Measurements from ENCODE around the gene FMC1.

FMC1 gene

DNA sequence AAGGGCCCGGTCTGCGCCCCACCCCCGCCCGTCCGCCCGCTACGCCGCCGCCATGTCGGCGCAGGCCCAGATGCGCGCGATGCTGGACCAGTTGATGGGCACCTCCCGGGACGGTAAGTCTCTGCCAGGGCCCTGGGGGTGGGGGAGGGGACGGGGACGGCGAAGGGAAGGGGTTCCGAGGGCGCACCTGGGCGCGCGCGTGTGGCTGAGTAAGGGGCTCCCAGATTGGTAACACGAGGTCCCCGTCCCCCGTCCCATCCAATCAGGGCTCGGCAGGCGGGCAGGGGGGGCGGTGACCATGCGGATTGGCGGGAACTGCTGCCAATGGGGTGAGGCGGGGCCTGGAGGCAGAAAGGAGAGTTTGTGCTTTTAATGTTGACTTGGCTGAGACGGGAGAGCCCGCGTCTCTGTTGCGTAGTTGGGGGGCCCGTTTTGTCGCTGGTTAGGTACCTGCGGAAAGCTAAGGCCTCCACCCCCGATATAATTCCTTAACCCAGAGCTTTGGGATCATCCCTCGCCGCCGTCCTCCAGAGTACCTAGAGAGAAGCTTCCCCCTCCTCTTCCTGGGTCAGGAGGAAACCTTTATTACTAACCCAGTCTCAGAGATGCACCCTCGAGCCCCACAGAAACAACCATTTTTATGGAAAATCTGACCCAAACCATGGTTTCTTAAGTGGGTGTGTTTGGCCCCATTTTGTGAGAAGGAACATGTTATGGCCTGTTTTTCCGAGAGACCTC, 19.2 kb downstream of the FMC1 start (continued):
- no peak for TF ChIP-seq ZNF48 (tag by site-specific recombination; IDR thresholded peaks at IDR 0.05)
- no peak for TF ChIP-seq ZIC2 (tag by site-specific recombination; IDR thresholded peaks at IDR 0.05)
- TF ChIP-seq TCF7L2 (IDR thresholded peaks at IDR 0.05; ENCODE audit: borderline replicate concordance, low read depth, low read length), result no peak
- no peak; the same call in 1 of the 2 replicates for TF ChIP-seq ZFHX2 (tag by site-specific recombination; conservative IDR thresholded peaks at IDR 0.05)
- TF ChIP-seq ZEB2 (tag by site-specific recombination; IDR thresholded peaks at IDR 0.05), result peak; percentile 86
- no peak for TF ChIP-seq ZNF184 (tag by site-specific recombination; IDR thresholded peaks at IDR 0.05)
- TF ChIP-seq, protein P1, sequence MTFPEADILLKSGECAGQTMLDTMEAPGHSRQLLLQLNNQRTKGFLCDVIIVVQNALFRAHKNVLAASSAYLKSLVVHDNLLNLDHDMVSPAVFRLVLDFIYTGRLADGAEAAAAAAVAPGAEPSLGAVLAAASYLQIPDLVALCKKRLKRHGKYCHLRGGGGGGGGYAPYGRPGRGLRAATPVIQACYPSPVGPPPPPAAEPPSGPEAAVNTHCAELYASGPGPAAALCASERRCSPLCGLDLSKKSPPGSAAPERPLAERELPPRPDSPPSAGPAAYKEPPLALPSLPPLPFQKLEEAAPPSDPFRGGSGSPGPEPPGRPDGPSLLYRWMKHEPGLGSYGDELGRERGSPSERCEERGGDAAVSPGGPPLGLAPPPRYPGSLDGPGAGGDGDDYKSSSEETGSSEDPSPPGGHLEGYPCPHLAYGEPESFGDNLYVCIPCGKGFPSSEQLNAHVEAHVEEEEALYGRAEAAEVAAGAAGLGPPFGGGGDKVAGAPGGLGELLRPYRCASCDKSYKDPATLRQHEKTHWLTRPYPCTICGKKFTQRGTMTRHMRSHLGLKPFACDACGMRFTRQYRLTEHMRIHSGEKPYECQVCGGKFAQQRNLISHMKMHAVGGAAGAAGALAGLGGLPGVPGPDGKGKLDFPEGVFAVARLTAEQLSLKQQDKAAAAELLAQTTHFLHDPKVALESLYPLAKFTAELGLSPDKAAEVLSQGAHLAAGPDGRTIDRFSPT (tag by site-specific recombination; IDR thresholded peaks at IDR 0.05), result peak; percentile 93
- TF ChIP-seq ZNF561 (tag by site-specific recombination; IDR thresholded peaks at IDR 0.05; ENCODE audit: borderline replicate concordance), result peak; percentile 27; the same call in 1 of the 2 replicates
- no peak for TF ChIP-seq EGR2 (tag by site-specific recombination; IDR thresholded peaks at IDR 0.05; ENCODE audit: low read depth)
- no peak for TF ChIP-seq ZNF350 (tag by site-specific recombination; IDR thresholded peaks at IDR 0.05)
- TF ChIP-seq ZNF529 (tag by site-specific recombination; IDR thresholded peaks at IDR 0.05; ENCODE audit: insufficient replicate concordance), result no peak
- peak; percentile 8; the same call in 1 of the 2 replicates for TF ChIP-seq ZNF664 (tag by site-specific recombination; IDR thresholded peaks at IDR 0.05)
- TF ChIP-seq ZSCAN16 (tag by site-specific recombination; IDR thresholded peaks at IDR 0.05), result no peak
- no peak for TF ChIP-seq ZNF248 (tag by site-specific recombination; IDR thresholded peaks at IDR 0.05)
- no peak for TF ChIP-seq ZNF623 (tag by site-specific recombination; IDR thresholded peaks at IDR 0.05)
- TF ChIP-seq TRIM28 (IDR thresholded peaks at IDR 0.05; ENCODE audit: borderline replicate concordance, low read length), result no peak
- no peak for TF ChIP-seq ZNF585B (tag by site-specific recombination; IDR thresholded peaks at IDR 0.05)
- TF ChIP-seq, protein P2, sequence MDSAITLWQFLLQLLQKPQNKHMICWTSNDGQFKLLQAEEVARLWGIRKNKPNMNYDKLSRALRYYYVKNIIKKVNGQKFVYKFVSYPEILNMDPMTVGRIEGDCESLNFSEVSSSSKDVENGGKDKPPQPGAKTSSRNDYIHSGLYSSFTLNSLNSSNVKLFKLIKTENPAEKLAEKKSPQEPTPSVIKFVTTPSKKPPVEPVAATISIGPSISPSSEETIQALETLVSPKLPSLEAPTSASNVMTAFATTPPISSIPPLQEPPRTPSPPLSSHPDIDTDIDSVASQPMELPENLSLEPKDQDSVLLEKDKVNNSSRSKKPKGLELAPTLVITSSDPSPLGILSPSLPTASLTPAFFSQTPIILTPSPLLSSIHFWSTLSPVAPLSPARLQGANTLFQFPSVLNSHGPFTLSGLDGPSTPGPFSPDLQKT (IDR thresholded peaks at IDR 0.05; ENCODE audit: borderline replicate concordance, low read depth, low read length), result no peak
- no peak for TF ChIP-seq ZNF626 (tag by site-specific recombination; IDR thresholded peaks at IDR 0.05)
- peak; percentile 55; the same call in 1 of the 2 replicates for TF ChIP-seq ZNF600 (tag by site-specific recombination; IDR thresholded peaks at IDR 0.05)
- no peak for TF ChIP-seq ZNF155 (tag by site-specific recombination; IDR thresholded peaks at IDR 0.05)
- peak; percentile 59 for TF ChIP-seq IKZF3 (tag by site-specific recombination; IDR thresholded peaks at IDR 0.05)
- peak; percentile 84 for TF ChIP-seq ZBTB48 (tag by site-specific recombination; IDR thresholded peaks at IDR 0.05)
- TF ChIP-seq, protein P3, sequence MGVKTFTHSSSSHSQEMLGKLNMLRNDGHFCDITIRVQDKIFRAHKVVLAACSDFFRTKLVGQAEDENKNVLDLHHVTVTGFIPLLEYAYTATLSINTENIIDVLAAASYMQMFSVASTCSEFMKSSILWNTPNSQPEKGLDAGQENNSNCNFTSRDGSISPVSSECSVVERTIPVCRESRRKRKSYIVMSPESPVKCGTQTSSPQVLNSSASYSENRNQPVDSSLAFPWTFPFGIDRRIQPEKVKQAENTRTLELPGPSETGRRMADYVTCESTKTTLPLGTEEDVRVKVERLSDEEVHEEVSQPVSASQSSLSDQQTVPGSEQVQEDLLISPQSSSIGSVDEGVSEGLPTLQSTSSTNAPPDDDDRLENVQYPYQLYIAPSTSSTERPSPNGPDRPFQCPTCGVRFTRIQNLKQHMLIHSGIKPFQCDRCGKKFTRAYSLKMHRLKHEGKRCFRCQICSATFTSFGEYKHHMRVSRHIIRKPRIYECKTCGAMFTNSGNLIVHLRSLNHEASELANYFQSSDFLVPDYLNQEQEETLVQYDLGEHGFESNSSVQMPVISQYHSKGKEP (tag by site-specific recombination; IDR thresholded peaks at IDR 0.05), result no peak
- TF ChIP-seq ZNF768 (tag by site-specific recombination; IDR thresholded peaks at IDR 0.05), result no peak
- TF ChIP-seq ZNF571 (tag by site-specific recombination; IDR thresholded peaks at IDR 0.05), result no peak
- TF ChIP-seq SP7 (tag by site-specific recombination; IDR thresholded peaks at IDR 0.05), result no peak
- TF ChIP-seq, protein P4, sequence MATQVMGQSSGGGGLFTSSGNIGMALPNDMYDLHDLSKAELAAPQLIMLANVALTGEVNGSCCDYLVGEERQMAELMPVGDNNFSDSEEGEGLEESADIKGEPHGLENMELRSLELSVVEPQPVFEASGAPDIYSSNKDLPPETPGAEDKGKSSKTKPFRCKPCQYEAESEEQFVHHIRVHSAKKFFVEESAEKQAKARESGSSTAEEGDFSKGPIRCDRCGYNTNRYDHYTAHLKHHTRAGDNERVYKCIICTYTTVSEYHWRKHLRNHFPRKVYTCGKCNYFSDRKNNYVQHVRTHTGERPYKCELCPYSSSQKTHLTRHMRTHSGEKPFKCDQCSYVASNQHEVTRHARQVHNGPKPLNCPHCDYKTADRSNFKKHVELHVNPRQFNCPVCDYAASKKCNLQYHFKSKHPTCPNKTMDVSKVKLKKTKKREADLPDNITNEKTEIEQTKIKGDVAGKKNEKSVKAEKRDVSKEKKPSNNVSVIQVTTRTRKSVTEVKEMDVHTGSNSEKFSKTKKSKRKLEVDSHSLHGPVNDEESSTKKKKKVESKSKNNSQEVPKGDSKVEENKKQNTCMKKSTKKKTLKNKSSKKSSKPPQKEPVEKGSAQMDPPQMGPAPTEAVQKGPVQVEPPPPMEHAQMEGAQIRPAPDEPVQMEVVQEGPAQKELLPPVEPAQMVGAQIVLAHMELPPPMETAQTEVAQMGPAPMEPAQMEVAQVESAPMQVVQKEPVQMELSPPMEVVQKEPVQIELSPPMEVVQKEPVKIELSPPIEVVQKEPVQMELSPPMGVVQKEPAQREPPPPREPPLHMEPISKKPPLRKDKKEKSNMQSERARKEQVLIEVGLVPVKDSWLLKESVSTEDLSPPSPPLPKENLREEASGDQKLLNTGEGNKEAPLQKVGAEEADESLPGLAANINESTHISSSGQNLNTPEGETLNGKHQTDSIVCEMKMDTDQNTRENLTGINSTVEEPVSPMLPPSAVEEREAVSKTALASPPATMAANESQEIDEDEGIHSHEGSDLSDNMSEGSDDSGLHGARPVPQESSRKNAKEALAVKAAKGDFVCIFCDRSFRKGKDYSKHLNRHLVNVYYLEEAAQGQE (tag by site-specific recombination; IDR thresholded peaks at IDR 0.05), result no peak
- 0 out of 2 replicates have a peak, but pooled peaks have one; percentile 10 for TF ChIP-seq KLF9 (tag by site-specific recombination; IDR thresholded peaks at IDR 0.05; ENCODE audit: low read depth)
- no peak for TF ChIP-seq ZNF146 (tag by site-specific recombination; IDR thresholded peaks at IDR 0.05)
- no peak for TF ChIP-seq ZBTB21 (tag by site-specific recombination; IDR thresholded peaks at IDR 0.05)
- no peak for TF ChIP-seq WT1 (tag by site-specific recombination; IDR thresholded peaks at IDR 0.05)
- TF ChIP-seq ZNF324 (tag by site-specific recombination; IDR thresholded peaks at IDR 0.05), result no peak
- no peak for TF ChIP-seq HOXA7 (CRISPR knock-in tag; IDR thresholded peaks at IDR 0.05; ENCODE audit: borderline replicate concordance)
